H1 (cell line): ENCODE data around the gene OR14K1. TPM values are rescaled to one million over a fixed set of nuclear protein-coding genes. Genes with fewer than 3 reads are reported as not detected.

Source experiments
- CTCF ChIA-PET: fragments of 300-600 bp; sonication (Branson Sonifier 250); formaldehyde crosslinking; loops from one replicate; lab custom pipeline; 2021; ENCODE audit not compliant: partially characterized antibody; lab: Charles Lee
- POLR2A ChIA-PET: fragments of 300-600 bp; sonication (Branson Sonifier 250); formaldehyde crosslinking; loops from one replicate; lab custom pipeline; 2021; ENCODE audit warnings: inconsistent platforms; ENCODE audit not compliant: partially characterized antibody; lab: Charles Lee
- DNase-seq, 2 experiments: peaks; one replicate each; pipeline versions ENCODE4 v3.0.0 to v3.0.0-alpha.2; 2010 to 2022; ENCODE audit warnings: low spot score in 2 of 2, low read depth in 1 of 2, mixed read lengths in 1 of 2
- FAIRE-seq: peaks from 2 replicates; lab custom pipeline; 2011; peaks lifted over from hg19 to GRCh38; lab: Jason Lieb, UNC
- H2AFZ ChIP-seq: 2 replicates; pipeline ENCODE4 v1.8.1; 2012; ENCODE audit warnings: low read length, inconsistent platforms
- H2AK5ac ChIP-seq: 2 replicates; pipeline ENCODE4 v1.6.1; 2013; ENCODE audit warnings: low read depth, low read length
- H2BK120ac ChIP-seq: replicated peaks from 2 replicates; pipeline ENCODE3; 2013; ENCODE audit warnings: low read depth, low read length, inconsistent platforms
- H2BK12ac ChIP-seq: 2 replicates; pipeline ENCODE4 v1.6.1; 2013; ENCODE audit warnings: low read depth, low read length
- H2BK15ac ChIP-seq: 2 replicates; pipeline ENCODE4 v1.6.1; 2013; ENCODE audit warnings: low read length
- H2BK20ac ChIP-seq: 2 replicates; pipeline ENCODE4 v1.6.1; 2013; ENCODE audit warnings: low read length
- H2BK5ac ChIP-seq: 2 replicates; pipeline ENCODE4 v1.6.1; 2013; ENCODE audit warnings: low read depth, low read length
- H3K14ac ChIP-seq: 2 replicates; pipeline ENCODE4 v1.6.1; 2013; ENCODE audit warnings: inconsistent platforms; ENCODE audit not compliant: insufficient read length
- H3K18ac ChIP-seq: 2 replicates; pipeline ENCODE4 v1.6.1; 2013; ENCODE audit warnings: low read length; ENCODE audit errors: extremely low read depth
- H3K23ac ChIP-seq: 2 replicates; pipeline ENCODE4 v1.6.1; 2013; ENCODE audit warnings: inconsistent platforms; ENCODE audit not compliant: insufficient read length
- H3K23me2 ChIP-seq: 2 replicates; pipeline ENCODE4 v1.6.1; 2013; ENCODE audit warnings: low read depth, low read length
- H3K27ac ChIP-seq: 2 replicates; pipeline ENCODE4 v1.6.1; 2011; ENCODE audit warnings: low read depth, low read length, inconsistent platforms
- H3K27me3 ChIP-seq, 4 experiments: replicated peaks in 1 of 4; 1 replicate in 1 of 4; 2 replicates in 3 of 4; pipeline versions ENCODE4 v1.6.1 to v1.8.1; 2011 to 2013; ENCODE audit warnings: low read length in 3 of 4, mild to moderate bottlenecking in 3 of 4, inconsistent platforms in 2 of 4, mixed read lengths in 2 of 4, moderate library complexity in 1 of 4; ENCODE audit not compliant: control insufficient read depth in 3 of 4, insufficient read depth in 3 of 4; ENCODE audit errors: extremely low read depth in 1 of 4
- H3K36me3 ChIP-seq, 4 experiments: 2 replicates each; pipeline versions ENCODE4 v1.6.1 to v1.8.1; 2011 to 2013; ENCODE audit warnings: mild to moderate bottlenecking in 4 of 4, low read length in 3 of 4, moderate library complexity in 2 of 4, control low read depth in 1 of 4, inconsistent platforms in 1 of 4; ENCODE audit not compliant: insufficient read depth in 4 of 4, control insufficient read depth in 2 of 4
- H3K4ac ChIP-seq: replicated peaks from 2 replicates; pipeline ENCODE3; 2013; ENCODE audit warnings: low read length, low read depth, mixed read lengths, inconsistent platforms; ENCODE audit not compliant: insufficient read length
- H3K4me1 ChIP-seq, 4 experiments: replicated peaks in 1 of 4; 1 replicate in 1 of 4; 2 replicates in 3 of 4; pipeline versions ENCODE4 v1.6.1 to v1.8.1; 2011 to 2013; ENCODE audit warnings: low read length in 3 of 4, inconsistent platforms in 2 of 4, mixed read lengths in 1 of 4; ENCODE audit not compliant: insufficient read depth in 4 of 4, control insufficient read depth in 3 of 4
- H3K4me2 ChIP-seq, 2 experiments: 2 replicates each; pipeline versions ENCODE4 v1.6.1 to v1.8.1; 2011 to 2013; ENCODE audit warnings: low read depth in 2 of 2, low read length in 2 of 2, control low read depth in 1 of 2, inconsistent platforms in 1 of 2, mild to moderate bottlenecking in 1 of 2; ENCODE audit not compliant: insufficient read depth in 1 of 2
- H3K4me3 ChIP-seq, 4 experiments: fragments of 200-600, 300-600 bp in 1 of 4; sonication (generic), shearing (Covaris generic), sonication (Bioruptor Twin) in 1 of 4; 2 replicates each; pipeline versions ENCODE4 v1.5.1 to v1.8.1; 2011 to 2016; ENCODE audit warnings: low read length in 4 of 4, low read depth in 3 of 4, control low read depth in 2 of 4, inconsistent platforms in 2 of 4, mild to moderate bottlenecking in 2 of 4, mixed read lengths in 1 of 4, moderate library complexity in 1 of 4; ENCODE audit not compliant: insufficient read depth in 2 of 4; ENCODE audit errors: extremely low read depth in 1 of 4
- H3K56ac ChIP-seq: replicated peaks from 2 replicates; pipeline ENCODE3; 2013; ENCODE audit warnings: low read depth, mild to moderate bottlenecking, mixed read lengths, low read length, inconsistent platforms; ENCODE audit not compliant: insufficient read length
- H3K79me1 ChIP-seq: 2 replicates; pipeline ENCODE4 v1.6.1; 2013; ENCODE audit warnings: low read depth, low read length, control low read depth
- H3K79me2 ChIP-seq, 2 experiments: 2 replicates each; pipeline versions ENCODE4 v1.6.1 to v1.8.1; 2012 to 2013; ENCODE audit warnings: low read length in 2 of 2, mild to moderate bottlenecking in 2 of 2, inconsistent platforms in 1 of 2; ENCODE audit not compliant: insufficient read depth in 2 of 2, control insufficient read depth in 1 of 2
- H3K9ac ChIP-seq, 4 experiments: replicated peaks in 1 of 4; 1 replicate in 1 of 4; 2 replicates in 3 of 4; pipeline versions ENCODE4 v1.6.1 to v1.8.1; 2011 to 2013; ENCODE audit warnings: low read depth in 3 of 4, low read length in 3 of 4, control low read depth in 2 of 4, mild to moderate bottlenecking in 2 of 4, moderate library complexity in 2 of 4, inconsistent platforms in 1 of 4; ENCODE audit errors: extremely low read depth in 1 of 4
- H3K9me3 ChIP-seq, 2 experiments: 2 replicates each; pipeline versions ENCODE4 v1.6.1 to v1.8.1; 2012 to 2013; ENCODE audit warnings: mild to moderate bottlenecking in 2 of 2, moderate library complexity in 2 of 2, control low read depth in 1 of 2, inconsistent platforms in 1 of 2, low read depth in 1 of 2, low read length in 1 of 2, mixed read lengths in 1 of 2; ENCODE audit not compliant: insufficient read depth in 2 of 2
- H4K20me1 ChIP-seq, 2 experiments: replicated peaks in 1 of 2; 2 replicates each; pipeline versions ENCODE3 to v1.8.1; 2011 to 2013; ENCODE audit warnings: inconsistent platforms in 2 of 2, low read length in 2 of 2, mild to moderate bottlenecking in 1 of 2; ENCODE audit not compliant: insufficient read depth in 2 of 2, control insufficient read depth in 1 of 2
- H4K5ac ChIP-seq: 2 replicates; pipeline ENCODE4 v1.6.1; 2013; ENCODE audit warnings: low read length, low read depth, mixed read lengths, inconsistent platforms; ENCODE audit not compliant: insufficient read length
- H4K8ac ChIP-seq: 2 replicates; pipeline ENCODE4 v1.8.0; 2013; ENCODE audit warnings: mild to moderate bottlenecking, moderate library complexity, low read length, inconsistent platforms; ENCODE audit not compliant: insufficient read depth; ENCODE audit errors: extremely low read depth
- H4K91ac ChIP-seq: replicated peaks from 2 replicates; pipeline ENCODE3; 2013; ENCODE audit warnings: low read length, mixed read lengths, inconsistent platforms; ENCODE audit not compliant: insufficient read length
- WGBS, 2 experiments: shearing (Covaris generic) in 1 of 2; methylation state at CpG; one replicate each; pipeline versions ENCODE4 v1.1.6 to v1.1.7; 2013 to 2015; ENCODE audit warnings: low lambda C conversion rate in 2 of 2, mixed read lengths in 2 of 2, inconsistent platforms in 1 of 2, low coverage in 1 of 2, missing lambda C conversion rate in 1 of 2; ENCODE audit not compliant: insufficient replicate concordance in 2 of 2, insufficient coverage in 1 of 2, insufficient read length in 1 of 2; ENCODE audit errors: extremely low coverage in 1 of 2, missing lambda C conversion rate in 1 of 2; 5-methylcytosine and 5-hydroxymethylcytosine counted together
- polyA plus RNA-seq, 7 experiments: library from polyadenylated mRNA; depleted of rRNA in 3 of 7; stranded (reverse) in 5 of 7; unstranded in 2 of 7; fragments of >200 nt in 5 of 7; fragments of 200-250 nt in 2 of 7; gene quantifications; 1 replicate in 5 of 7; 2 replicates in 1 of 7; 4 replicates in 1 of 7; pipeline versions ENCODE4 v1.2.1 to v1.2.3, GENCODE V29; 2011 to 2013; ENCODE audit warnings: missing spikeins in 2 of 7, mixed read lengths in 2 of 7
- total RNA-seq: library from RNA; stranded (reverse); fragmentation: NEBNext Ultra II Directional; extraction: Animal tissue kit (Norgen Biotek cat#: 25700); gene quantifications from 2 replicates; pipeline ENCODE4 v1.2.1, GENCODE V29; 2021

OR14K1 gene
- total and polyA plus RNA-seq, 2 of the 8 experiments (the other 6 are each of a cell fraction or from before 2014, with no cell fraction given) = not detected

DNA sequence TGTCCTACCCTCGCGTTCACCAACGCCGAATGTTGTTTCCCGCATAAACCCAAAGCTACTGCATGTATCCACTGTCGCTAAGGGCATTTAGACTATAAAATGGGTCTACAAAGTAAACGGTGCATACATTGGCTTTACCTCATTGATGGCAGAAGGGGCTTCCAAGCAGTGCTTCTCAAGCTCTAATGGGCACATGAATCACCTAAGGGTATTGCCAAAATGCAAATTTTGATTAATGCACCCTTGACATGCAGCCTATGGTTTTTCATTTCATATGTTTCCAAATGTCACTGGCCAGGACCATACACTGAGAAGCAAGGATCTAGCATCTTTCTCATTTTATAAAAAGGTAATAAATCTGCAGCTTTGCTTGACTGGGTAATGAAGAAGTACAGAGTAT, 24.7 kb upstream of the OR14K1 start:
- no peak overlapping the region for H3K18ac ChIP-seq
- no peak overlapping the region for H2BK120ac ChIP-seq
- H2BK12ac ChIP-seq = no peak overlapping the region
- no peak overlapping the region for H4K5ac ChIP-seq
- H3K9ac ChIP-seq = no peak overlapping the region
- no peaks in the 10 kb centered on the region for H3K4me1 ChIP-seq
- POLR2A ChIA-PET = no interaction called here
- H4K91ac ChIP-seq = no peak overlapping the region
- FAIRE-seq (no peak), DNase-seq (no peak)
- no peak overlapping the region for H3K4ac ChIP-seq
- H3K27me3 ChIP-seq = peaks cover 0 to 1% (median 0%) of the 10 kb centered on the region in 4 experiments; a peak in 1 of 7 replicates
- WGBS, 2 experiments = 93% methylated on average over 7 of the region's 7 CpGs; no CpG with 5 or more reads in 1 of the 2 experiments
- H3K23me2 ChIP-seq = no peaks in the 10 kb centered on the region
- H3K36me3 ChIP-seq = peaks cover 0 to 3% (median 0%) of the 10 kb centered on the region in 4 experiments; a peak in 1 of 8 replicates
- no peak overlapping the region for H3K56ac ChIP-seq
- H3K79me2 ChIP-seq = no peaks in the 10 kb centered on the region
- CTCF ChIA-PET = no interaction called here
- no peak overlapping the region for H2BK20ac ChIP-seq
- H3K14ac ChIP-seq = no peak overlapping the region
- no peak overlapping the region for H3K4me2 ChIP-seq
- no peaks in the 10 kb centered on the region for H3K79me1 ChIP-seq
- H2AFZ ChIP-seq = no peak overlapping the region
- H3K4me3 ChIP-seq = no peak overlapping the region
- no peak overlapping the region for H3K23ac ChIP-seq
- no peak overlapping the region for H4K8ac ChIP-seq
- H2BK15ac ChIP-seq = no peak overlapping the region
- H3K27ac ChIP-seq = no peak overlapping the region
- no peak overlapping the region for H2BK5ac ChIP-seq
- no peak overlapping the region for H2AK5ac ChIP-seq
- H4K20me1 ChIP-seq = no peaks in the 10 kb centered on the region
- peaks cover 62 to 66% of the 10 kb centered on the region in 2 experiments for H3K9me3 ChIP-seq
